Measurements from ENCODE around the gene TGFBR3.

- no peak for TF ChIP-seq SIN3A (IDR thresholded peaks at IDR 0.05; ENCODE audit: borderline replicate concordance, insufficient read depth, low read length)
- TF ChIP-seq POLR2AphosphoS5 (IDR thresholded peaks at IDR 0.05; ENCODE audit: low read depth, low read length) = no peak
- TF ChIP-seq REST (IDR thresholded peaks at IDR 0.05; ENCODE audit: insufficient read depth in 1 of 2, low read depth in 2 of 2, low read length in 2 of 2) = no peak
These were observed 114.2 kb downstream of the TGFBR3 start for GRCh38 chr1:91771717-91772116.
